Measurements from ENCODE around the gene DGKD.
A peak's percentile ranks its signal among the peaks of the same experiment; 100 is the strongest.
"Not testable (repeated sequence)": the region's sequence is repeated elsewhere in the genome, so short reads cannot be mapped to it uniquely, and the experiment has no call there.

The DGKD gene, protein sequence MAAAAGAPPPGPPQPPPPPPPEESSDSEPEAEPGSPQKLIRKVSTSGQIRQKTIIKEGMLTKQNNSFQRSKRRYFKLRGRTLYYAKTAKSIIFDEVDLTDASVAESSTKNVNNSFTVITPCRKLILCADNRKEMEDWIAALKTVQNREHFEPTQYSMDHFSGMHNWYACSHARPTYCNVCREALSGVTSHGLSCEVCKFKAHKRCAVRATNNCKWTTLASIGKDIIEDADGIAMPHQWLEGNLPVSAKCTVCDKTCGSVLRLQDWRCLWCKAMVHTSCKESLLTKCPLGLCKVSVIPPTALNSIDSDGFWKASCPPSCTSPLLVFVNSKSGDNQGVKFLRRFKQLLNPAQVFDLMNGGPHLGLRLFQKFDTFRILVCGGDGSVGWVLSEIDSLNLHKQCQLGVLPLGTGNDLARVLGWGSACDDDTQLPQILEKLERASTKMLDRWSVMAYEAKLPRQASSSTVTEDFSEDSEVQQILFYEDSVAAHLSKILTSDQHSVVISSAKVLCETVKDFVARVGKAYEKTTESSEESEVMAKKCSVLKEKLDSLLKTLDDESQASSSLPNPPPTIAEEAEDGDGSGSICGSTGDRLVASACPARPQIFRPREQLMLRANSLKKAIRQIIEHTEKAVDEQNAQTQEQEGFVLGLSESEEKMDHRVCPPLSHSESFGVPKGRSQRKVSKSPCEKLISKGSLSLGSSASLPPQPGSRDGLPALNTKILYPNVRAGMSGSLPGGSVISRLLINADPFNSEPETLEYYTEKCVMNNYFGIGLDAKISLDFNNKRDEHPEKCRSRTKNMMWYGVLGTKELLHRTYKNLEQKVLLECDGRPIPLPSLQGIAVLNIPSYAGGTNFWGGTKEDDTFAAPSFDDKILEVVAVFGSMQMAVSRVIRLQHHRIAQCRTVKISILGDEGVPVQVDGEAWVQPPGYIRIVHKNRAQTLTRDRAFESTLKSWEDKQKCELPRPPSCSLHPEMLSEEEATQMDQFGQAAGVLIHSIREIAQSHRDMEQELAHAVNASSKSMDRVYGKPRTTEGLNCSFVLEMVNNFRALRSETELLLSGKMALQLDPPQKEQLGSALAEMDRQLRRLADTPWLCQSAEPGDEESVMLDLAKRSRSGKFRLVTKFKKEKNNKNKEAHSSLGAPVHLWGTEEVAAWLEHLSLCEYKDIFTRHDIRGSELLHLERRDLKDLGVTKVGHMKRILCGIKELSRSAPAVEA

DNA sequence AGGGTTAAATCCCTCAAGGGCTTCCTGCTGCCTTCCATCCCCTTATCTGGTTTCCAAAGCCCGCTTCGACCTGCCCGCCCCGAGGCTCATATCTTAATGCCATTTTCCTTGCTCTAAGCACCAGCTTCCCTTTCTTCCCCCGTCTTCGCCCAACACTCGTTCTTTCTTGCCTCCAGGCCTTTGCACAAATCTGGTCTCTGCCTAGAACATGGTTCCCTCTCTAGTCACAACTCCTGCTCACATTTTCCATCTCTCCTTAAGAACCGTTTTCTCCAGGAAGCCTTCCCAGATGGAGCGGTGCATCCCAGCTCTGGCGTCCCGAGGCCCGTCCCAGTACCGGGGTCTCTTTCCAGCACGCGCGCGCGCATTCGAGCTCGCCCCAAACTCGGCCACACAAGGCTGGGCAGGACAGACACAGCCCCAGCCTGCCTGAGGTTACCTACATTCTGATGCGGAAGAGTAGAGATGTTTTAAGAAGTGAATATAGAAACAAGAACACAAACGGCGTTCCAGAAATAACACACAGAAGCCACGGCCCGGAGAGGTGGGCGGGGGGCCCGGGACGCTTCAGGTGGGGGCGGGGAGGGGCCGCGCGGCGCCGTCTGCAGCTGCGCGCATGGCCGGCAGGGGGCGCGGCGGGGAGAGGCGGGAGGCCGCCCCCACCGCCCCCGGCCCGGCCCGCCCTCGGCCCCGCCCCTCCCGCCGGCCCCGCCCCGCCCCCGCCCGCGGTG is at the start of gene DGKD:
TSS of gene DGKD (plus strand) at position 726 of the 731 bp plus-strand sequence. CDS start 25 bp downstream, outside the sequence.
- DNase-seq = peak; percentile 68

DNA sequence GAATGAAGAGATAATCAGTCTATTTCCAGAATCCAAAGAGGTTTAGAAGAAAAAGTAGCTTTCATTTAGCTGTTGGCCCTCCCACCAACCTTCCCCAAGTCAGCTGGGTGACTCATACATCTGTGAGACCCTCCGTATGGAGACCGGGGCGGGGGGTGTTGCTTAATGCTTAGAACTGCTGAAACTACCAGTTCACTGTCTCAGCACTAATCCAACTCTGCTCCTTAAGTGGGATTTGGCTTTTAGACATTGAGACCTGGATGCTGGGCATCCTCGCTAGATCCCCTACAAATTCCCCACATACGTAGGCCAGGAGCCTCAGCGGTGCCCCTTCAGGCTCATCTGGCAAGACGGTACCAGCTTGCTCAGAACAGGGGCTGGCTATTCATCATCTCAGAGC is 46.7 kb upstream of the DGKD start, which contains the start of gene SAG:
TSS of gene SAG (plus strand) at position 252 of the 400 bp plus-strand sequence. CDS start 1,374 bp downstream, outside the sequence.
- DNase-seq = no peak

DNA sequence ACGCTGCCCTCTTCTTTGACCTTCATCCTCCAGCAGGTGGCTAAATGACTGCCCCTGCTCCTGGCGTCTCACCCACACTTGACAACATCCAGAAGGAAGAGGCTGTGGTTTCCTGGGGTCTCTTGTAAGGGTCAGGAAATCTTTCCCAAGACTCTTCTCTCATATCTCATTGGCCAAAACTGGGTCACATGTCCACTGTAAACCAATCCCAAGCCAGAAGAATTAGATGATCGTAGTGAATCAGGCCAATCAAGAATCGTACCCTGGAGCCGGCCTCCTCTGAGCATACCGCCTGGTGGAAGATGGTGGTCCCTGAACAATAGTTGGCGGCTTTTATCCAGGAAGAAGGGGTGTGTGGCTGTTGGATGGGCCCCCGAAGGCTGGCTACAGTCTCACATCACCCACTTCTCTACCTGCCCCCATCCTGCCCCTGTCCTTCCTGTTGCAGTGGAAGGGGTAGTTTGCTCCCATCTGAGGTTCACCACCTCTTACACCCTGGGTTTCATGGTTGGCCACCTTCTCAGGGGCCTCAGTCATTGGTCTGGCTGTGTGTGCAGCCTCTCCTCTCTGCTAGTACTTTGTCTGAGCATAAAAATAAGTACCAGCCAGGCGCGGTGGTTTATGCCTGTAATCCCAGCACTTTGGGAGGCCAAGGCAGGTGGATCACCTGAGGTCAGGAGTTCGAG is 42.9 kb upstream of the DGKD start:
- no peak for DNase-seq

DNA sequence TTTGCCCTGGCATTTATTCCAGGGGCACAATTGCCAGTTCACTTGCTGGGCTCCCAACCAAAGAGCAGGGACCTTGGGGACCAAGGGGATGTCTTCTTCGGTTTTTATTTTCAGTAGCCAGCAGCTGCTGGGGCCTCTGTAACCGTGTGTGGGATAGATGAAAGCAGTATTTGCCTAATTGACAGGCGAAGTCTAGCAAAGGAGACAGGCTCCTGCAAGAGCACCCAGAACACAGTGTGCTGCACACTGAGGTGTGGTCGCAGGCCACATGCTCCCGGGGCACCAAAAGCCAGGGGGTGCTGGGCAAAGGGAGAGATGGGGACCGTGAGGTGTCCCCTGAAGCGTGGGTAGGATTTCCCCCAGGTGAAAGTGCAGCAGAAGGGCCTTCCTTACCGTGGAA is 41.4 kb upstream of the DGKD start:
- DNase-seq = no peak

DNA sequence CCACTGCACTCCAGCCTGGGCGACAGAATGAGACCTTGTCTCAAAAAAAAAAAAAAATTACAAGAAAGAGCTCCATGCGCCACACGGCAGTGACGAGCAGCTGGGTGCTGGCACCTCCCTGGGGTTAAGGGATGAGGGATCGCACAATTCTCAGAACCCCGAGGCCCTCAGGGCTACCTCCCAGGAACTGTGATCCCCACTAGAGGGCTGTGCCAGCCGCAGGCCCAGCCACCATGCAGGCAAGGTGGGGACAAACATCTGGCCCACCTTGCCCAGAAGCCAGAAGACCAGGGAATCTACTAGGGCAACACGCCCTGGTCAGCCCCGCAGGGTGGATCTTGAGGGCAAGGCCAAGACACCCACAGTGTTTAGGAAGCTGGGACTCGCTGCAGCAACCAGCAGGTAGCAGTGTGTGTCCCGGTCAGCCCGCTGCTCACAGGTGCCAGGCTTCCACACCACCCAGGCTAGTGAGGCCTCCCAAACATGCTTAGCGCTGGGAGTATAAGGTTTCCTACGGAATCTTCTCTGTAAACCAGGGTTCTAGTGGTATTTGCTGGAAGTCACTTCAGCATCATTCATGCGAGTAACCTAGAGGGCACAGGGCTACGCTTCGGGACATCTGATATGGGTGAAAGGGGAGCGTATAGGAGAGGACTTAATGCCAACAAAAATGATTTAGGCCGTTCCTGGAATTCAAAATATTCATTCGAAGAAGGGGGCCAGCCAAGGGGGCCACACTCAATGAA is 39.9 kb upstream of the DGKD start:
- DNase-seq = no peak

DNA sequence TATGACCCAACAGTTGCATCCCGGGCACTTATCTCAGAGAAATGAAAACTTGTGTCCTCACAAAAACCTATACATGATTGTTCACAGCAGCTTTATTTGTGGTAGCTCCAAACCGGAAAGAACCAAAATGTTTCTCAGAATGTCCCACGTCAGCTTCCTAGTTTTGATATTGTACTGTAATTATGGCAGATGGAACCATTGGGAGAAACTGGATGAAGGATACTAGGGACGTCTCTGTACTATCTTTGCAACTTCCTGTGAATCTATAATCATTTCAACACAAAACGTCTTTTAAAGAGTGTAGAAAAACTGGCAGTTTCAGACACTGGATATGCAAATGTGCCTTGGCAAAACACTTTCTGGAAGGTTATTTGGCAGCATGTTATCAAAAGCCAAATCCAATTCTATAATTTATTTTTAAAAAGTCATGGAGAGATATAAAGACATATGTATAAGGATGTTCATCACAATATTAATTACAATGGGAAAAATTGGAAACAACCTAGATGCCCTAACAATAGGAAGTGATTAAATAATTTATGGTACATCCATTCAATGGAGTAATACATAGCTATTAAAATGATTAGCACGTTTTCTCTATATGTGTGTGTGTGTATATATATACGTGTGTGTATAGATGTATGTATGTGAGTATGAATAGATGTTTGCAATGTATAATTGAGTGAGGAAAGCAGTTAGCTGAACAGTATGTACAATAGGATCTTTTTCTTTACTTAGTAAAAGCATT is 36.9 kb upstream of the DGKD start:
- DNase-seq = no peak

DNA sequence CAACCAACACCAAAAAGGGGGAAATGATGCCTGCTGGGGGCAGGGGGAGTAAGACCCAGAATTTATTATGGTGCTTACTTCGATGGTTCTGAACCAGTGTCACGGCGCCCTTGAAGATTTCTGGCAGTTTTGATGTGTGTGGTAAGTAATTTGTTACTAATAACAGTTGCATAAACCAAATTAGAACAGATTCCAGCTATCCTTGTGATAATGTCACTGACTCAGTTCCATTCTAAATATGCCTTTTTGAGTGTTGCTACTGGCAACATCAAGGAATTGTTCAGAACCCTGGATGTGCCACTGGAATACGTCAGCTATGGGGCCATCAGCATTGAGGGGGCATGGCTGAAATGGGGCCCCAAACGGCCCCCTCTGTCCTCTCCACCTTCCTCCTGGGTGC is 35.0 kb upstream of the DGKD start:
- DNase-seq = no peak

DNA sequence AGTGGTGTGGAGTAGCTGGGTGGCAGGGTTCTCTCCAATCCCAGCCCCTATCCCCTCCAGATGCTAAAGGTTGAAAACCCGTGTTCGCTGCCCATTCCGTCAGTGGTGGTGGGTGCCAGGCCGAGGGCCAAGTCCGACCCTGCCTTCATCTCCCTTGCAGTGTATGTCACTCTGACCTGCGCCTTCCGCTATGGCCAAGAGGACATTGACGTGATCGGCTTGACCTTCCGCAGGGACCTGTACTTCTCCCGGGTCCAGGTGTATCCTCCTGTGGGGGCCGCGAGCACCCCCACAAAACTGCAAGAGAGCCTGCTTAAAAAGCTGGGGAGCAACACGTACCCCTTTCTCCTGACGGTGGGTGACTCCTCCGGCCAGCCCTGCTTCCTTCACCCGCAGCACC is 33.8 kb upstream of the DGKD start:
- no peak for DNase-seq

DNA sequence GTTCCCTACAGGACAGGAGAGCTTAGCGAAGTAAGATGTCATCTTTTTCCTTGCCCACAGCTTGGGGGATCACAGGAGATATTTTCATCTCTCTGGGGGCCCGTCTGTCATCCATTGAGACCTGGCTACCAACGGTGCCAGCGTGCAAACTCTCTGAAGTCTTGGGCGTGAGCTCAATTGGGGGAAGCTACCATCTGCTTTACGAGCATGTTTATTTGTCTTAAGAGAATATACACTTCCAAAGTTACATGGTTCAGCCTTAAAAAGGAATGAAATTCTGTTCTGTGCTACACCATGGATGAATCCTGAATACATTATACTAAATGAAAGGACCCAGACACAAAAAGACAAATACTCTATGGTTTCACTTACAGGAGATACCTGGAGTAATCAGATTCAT is 33.1 kb upstream of the DGKD start:
- no peak for DNase-seq

DNA sequence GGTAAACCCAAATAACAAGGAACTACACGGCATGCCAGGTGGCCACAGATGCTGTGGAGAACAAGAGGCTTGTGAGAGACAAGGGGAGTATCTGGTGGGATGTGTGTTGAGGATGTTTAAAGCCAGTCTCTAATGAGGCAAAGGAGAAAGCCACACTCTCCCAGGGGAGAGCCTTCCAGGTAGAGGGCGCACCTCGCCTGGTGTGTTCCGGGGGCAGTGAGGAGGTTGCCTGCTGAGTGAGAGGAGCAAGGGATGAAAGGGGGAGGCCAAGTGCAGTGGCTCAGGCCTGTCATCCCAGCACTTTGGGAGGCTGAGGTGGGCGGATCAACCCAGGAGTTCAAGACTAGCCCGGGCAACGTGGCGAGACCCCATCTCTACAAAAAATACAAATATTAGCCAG is 30.4 kb upstream of the DGKD start:
- DNase-seq = no peak

DNA sequence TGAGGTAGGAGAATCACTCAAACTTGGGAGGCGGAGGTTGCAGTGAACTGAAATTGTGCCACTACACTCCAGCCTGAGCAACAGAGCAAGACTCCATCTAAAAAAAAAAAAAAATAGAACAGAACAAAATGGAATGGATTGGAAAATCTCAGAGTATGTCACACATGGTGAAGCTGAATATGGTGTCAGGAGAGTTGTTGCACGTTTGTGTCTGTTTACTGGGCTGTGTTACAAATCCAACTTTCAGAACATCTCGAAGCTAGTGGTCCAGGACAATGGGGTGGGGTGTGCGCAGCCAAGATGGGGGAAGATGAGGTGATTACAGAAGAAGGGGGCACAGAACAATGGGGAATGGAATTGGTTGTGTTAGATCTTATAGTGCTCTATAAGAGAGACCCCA is 29.0 kb upstream of the DGKD start:
- no peak for DNase-seq

DNA sequence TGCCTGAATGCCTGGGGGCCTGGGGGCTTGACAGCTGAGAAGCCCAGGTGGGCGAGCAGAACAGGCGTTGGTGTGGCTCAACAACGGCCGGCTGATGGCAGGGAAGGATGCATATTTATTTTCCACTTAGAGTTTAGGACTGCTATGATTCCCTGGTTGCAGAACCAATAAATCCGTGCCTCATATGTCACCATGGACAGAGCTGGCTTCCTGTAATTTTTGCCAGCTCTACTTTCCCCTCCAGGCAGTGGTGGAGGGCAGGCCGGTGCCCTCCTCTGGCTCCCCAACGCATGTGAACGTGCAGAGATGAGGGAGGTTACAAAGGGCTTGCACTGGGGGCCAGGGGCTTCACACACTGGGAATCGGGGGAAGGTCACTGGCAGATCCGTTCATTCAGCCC is 28.5 kb upstream of the DGKD start:
- no peak for DNase-seq

DNA sequence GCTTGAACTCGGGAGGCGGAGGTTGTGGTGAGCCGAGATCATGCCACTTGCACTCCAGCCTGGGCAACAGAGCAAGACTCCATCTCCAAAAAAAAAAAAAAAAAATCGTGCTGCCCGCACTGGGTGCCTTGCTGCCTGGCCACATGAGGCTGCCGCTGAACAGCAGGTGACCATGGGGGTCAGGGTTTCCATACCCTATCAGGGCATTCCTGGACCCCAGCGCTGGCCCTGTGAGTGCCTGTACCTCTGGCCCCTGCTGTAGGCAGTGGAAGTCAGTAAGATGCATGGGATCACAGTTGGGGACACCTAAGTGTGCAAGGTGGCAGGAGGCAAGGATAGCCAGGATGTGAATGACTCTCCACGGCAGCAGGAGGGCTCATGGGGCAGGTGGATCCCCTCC is 27.8 kb upstream of the DGKD start:
- DNase-seq = no peak

DNA sequence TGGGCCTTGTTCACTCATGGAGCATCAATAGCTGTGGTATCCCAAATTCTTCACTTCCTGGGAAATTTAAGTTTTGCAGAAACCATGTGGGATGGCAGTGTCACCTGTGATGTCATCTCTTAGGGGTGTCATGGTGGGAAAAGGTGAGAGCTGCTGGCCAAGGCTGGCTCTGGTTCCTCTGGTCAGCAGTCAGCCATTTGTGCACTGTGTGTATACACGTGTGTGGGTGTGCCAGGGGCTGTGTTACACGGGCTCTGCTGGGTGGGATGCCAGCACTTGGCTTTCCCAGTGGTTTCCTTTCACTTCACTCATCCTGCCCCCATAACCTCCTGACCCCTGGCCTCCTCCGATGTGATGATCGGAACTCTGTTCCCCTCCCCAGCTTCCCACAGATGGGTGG is 25.4 kb upstream of the DGKD start:
- DNase-seq = no peak

DNA sequence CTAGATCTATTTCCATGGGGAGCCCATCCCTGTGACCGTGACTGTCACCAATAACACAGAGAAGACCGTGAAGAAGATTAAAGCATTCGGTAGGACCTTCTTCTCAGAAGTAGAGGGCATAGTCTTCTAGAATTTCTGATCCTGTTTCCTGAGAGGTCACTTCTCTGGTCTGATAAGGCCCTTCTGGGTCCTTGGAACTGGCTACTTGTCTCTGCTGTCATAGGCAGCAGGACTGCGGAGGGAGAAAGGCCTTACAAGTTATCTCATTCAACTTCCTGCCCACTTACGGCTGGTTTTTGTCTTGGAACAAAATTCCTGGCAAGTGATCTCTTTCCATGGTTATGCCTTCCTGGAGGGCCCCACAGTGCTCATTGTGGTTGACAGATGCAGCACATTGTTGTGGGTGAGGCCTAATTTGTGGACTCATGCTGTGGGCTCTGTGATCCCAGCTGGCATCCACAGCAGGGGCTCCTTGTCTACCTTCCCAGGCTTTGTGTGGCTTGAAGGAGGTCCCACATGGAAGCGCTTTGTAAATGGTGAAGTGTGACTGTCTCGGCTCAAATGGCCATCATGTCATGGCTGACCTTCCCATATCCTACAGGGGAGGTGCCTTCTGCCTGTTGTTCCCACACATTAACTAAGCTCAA is 24.7 kb upstream of the DGKD start:
- DNase-seq = no peak

DNA sequence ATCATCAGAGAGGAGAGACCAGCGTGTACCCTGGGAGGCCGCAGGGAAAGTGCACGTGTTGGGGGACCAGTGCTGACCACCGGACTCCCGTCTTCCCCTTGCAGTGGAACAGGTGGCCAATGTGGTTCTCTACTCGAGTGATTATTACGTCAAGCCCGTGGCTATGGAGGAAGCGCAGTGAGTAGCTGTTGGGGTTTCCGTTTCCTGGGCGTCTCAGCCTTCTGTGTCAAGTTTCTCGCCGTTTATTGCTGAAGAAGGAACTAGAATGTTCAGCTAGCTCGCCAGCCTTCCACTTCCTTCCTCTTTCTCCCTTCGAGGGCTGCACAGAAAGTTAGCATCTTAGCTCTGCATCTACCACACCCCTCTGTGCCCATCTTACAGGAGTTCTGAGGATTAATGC is 22.8 kb upstream of the DGKD start:
- DNase-seq = peak; percentile 62

DNA sequence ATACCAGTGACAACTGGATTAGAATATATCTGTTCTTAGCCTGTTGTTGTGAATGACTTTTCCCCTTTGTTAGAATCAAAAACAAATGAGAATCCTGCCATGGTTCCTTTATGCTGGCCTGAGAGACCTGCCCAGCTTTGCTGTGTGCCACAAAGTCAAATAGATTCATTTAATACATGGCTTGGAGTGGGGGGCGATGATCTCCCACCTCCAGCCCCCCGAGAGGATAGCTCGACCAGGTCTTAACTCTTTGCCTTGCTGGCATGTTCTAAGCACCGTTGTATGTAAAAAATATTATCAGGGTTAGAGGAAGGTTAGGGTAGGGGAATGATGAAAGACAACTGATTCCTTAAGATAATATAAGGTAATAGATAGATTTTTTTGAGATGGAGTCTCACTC is 22.2 kb upstream of the DGKD start:
- DNase-seq = no peak

DNA sequence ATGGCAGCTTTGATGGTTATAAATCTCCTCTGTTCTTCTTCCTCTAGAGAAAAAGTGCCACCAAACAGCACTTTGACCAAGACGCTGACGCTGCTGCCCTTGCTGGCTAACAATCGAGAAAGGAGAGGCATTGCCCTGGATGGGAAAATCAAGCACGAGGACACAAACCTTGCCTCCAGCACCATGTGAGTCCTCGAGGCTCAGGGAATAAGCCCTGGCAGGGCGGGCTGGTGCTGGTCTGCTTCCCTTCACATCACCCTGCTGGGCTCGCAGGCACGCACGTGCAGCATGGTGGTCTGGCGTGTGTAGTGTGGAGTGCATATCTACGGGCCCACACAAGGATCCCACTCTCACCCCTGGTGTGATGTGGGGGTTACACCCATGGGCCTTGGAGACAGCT is 19.4 kb upstream of the DGKD start:
- DNase-seq = no peak

DNA sequence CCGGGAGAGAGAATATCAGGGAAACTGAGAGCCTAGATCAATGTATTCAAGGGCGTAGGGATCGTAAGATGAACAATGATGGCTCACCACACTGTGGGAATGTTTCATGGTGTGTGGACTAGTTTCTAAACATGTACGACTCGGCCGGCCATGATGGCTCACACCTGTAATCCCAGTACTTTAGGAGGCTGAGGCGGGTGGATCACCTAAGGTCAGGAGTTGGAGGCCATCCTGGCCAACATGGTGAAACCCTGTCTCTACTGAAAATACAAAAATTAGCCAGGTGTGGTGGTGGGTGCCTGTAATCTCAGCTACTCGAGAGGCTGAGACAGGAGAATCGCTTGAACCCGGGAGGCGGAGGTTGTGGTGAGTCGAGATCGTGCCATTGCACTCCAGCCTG is 18.2 kb upstream of the DGKD start:
- DNase-seq = not testable (repeated sequence)

DNA sequence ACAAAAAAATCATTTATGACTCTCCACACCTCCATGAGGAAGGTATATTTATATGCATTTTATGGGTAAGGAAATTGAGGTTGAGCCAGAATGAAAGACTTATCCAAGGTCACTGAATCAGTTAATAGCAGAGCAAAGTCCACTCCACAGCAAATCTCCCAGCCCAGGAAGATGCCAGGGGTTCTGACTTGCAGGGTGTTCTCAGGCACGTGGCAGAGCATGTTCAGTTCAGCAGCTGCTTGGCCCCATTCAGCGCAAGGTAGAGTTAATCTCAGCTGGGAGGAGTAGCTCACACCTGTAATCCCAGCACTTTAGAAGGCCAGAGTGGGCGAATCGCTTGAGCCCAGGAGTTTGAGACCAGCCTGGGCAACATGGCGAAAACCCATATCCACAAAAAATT is 17.8 kb upstream of the DGKD start:
- no peak for DNase-seq
